Transverse colon (tissue), 4 donors: ENCODE data around the gene CHRD. TPM values are rescaled to one million over a fixed set of nuclear protein-coding genes. Genes with fewer than 3 reads are reported as not detected.

ENCODE experiments used
- DNase-seq: peaks from one replicate; pipeline ENCODE4 v3.0.0-alpha.2; 2019
- H3K27ac ChIP-seq, 4 donors: fragments of 200-600 bp; sonication (generic); 2 replicates each; pipeline ENCODE4 v1.5.1; 2016 to 2018; ENCODE audit warnings: inconsistent platforms in 4 of 4
- H3K27me3 ChIP-seq: fragments of 200-600 bp; sonication (generic); 2 replicates; pipeline ENCODE4 v1.5.1; 2017; ENCODE audit warnings: inconsistent platforms
- H3K36me3 ChIP-seq, 4 donors: fragments of 200-600 bp; sonication (generic); 2 replicates each; pipeline ENCODE4 v1.5.1; 2017 to 2019; ENCODE audit warnings: inconsistent platforms in 4 of 4
- H3K4me1 ChIP-seq, 4 donors: fragments of 200-600 bp; sonication (generic); 2 replicates each; pipeline ENCODE4 v1.5.1; 2017 to 2020; ENCODE audit warnings: inconsistent platforms in 4 of 4
- H3K4me3 ChIP-seq, 4 donors: fragments of 200-600 bp; sonication (generic); 1 replicate in 1 of 4; 2 replicates in 3 of 4; pipeline versions ENCODE4 v1.5.1 to v1.6.1; 2017 to 2019; ENCODE audit warnings: inconsistent platforms in 4 of 4
- H3K9me3 ChIP-seq, 2 donors: fragments of 200-600 bp; sonication (generic); 2 replicates each; pipeline ENCODE4 v1.5.1; 2017 to 2019; ENCODE audit warnings: inconsistent platforms in 2 of 2
- EP300 ChIP-seq: sonication (generic); formaldehyde crosslinking; IDR thresholded peaks from one replicate; pipeline ENCODE4 v1.6.1; 2017; ENCODE audit warnings: antibody characterized with exemption, low read depth
- POLR2A ChIP-seq: fragments of 450-650 bp; IDR thresholded peaks from one replicate; pipeline ENCODE4 v1.6.1; 2016; ENCODE audit warnings: antibody characterized with exemption, mild to moderate bottlenecking, moderate library complexity
- POLR2AphosphoS5 ChIP-seq, 3 donors: sonication (generic); formaldehyde crosslinking; IDR thresholded peaks; one replicate each; pipeline ENCODE4 v1.6.1; 2016; ENCODE audit warnings: antibody characterized with exemption in 3 of 3
- WGBS, 2 donors: methylation state at CpG; one replicate each; pipeline ENCODE4 v1.1.5; 2018; ENCODE audit warnings: low coverage in 1 of 2; 5-methylcytosine and 5-hydroxymethylcytosine counted together
- in situ Hi-C, 4 donors: fragments of 200-750 bp; cut with MboI; loops; one replicate each; pipeline versions ENCODE4 v1.15.0 to v1.15.1; 2017; ENCODE audit warnings: low sequenced_read_pairs in 3 of 4, low pct_ligation_motif_present in 1 of 4, low pct_unique_long_range_greater_than_20kb in 1 of 4
- intact Hi-C: fragments of 100-400 bp; cut with DNase I; formaldehyde crosslinking; loops from one replicate; pipeline ENCODE4 v1.15.1; 2023; ENCODE audit warnings: low total_unique reads
- total RNA-seq, 4 donors: library from RNA; depleted of rRNA; stranded (reverse); fragments of >200 nt; gene quantifications; one replicate each; pipeline ENCODE4 v1.1.0, GENCODE V29; 2016
- TF ChIP-seq, protein P1 (sequence below), 5 experiments: fragments of 200-600 bp in 3 of 5; fragments of 450-650 bp in 2 of 5; sonication (generic) in 3 of 5; IDR thresholded peaks; 1 replicate in 2 of 5; 2 replicates in 3 of 5; pipeline ENCODE4 v1.5.1; 2016 to 2017; ENCODE audit warnings: antibody characterized with exemption in 5 of 5, inconsistent platforms in 3 of 5, mild to moderate bottlenecking in 2 of 5, moderate library complexity in 1 of 5

CHRD gene
- total RNA-seq, 4 donors from 2014 or later: 1.9 to 7.0 (median 4.5) TPM

DNA sequence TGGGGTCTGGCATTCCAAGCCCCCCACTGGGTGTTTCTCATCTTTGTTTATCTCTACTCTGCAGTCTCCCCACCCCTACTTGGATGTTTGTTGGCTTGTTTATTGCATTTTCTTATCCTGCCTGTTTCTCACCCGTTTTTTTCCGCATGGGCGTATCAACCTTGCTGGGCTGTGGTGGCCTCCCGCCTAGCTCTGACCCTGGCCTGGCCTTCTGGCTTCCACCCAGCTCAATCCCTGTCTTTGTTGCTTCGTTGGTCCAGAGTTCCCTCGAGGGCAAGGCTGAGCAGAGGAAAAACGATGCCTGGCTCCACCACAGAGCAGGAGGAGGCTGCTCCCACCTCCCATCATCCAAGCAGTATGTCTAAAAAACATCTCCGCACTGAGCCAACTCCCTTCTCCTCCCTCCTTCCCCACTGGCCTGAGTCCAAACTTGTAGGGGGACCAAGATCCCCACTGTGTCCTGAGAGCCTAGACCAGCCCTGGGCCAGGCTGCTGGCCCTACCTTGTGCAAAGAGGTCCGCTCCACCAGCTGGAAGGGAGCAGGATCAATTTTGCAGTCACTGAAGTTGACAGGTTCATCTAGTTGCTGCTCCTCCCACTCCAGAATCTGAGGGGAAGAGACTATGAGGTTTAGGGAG lies 28.2 kb upstream of the CHRD start:
- Histone ChIP-seq H3K27me3 (no peaks in the 10 kb centered on the region), H3K4me3 (no peak overlapping the region), H3K9me3 (no peaks in the 10 kb centered on the region), H3K27ac (peak overlapping the region; percentile 65 to 82 (median 71)), H3K36me3 (no peaks in the 10 kb centered on the region), H3K4me1 (peaks cover 6 to 33% (median 18%) of the 10 kb centered on the region in 4 donors)
- 49 to 51% methylated on average over 3 to 9 of the region's 9 CpGs for WGBS, 2 donors
- intact Hi-C loops: loop anchor here (10.0 kb wide), 1 partner anchor 47 kb away; no protein-coding TSS in a partner anchor
- no peak for DNase-seq
- in situ Hi-C loops: loop anchor here in 1 of 4 donors (25.0 kb wide), 1 partner anchor 436 kb away; no protein-coding TSS in a partner anchor
- no peak for TF ChIP-seq EP300
- no peak for TF ChIP-seq POLR2AphosphoS5 (IDR thresholded peaks at IDR 0.05)

DNA sequence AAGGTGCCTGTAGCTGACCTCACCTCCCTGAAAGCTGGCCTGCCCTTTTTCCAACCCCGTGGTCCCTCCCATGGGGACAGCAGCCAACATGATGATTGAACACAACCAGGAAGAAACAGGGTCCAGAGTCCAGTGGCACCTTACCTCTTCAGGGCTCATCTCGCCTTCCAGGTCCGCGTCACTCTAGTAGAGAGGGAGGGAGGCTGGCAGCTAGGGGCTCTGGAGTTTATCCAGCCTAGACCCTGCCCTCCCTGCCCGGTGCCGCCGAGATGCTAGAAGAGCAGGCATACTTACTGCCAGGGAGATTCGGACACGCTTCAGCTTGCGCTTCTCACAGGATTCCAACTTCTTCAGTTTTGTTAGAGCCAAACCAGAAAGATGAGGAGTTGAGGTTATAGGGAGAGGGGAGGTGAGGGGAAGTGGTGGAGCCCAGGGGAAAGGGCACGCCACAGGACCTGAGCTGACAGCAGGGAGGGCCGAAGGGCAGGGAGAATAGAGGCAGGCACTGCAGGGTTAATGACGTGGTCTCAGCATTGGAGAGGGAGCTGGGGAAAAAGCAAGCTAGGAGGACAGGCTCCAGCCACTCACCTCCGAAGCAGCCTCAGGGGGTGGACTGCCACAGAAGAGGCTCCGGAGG lies 27.6 kb upstream of the CHRD start:
- in situ Hi-C loops (loop anchor here in 1 of 4 donors (25.0 kb wide), 1 partner anchor 435 kb away; no protein-coding TSS in a partner anchor), intact Hi-C loops (loop anchor here (10.0 kb wide), 1 partner anchor 47 kb away; no protein-coding TSS in a partner anchor)
- WGBS, 2 donors: 58 to 59% methylated on average over 6 to 15 of the region's 15 CpGs
- peak in 2 of 3 donors; percentile 72 to 84 for TF ChIP-seq POLR2AphosphoS5 (IDR thresholded peaks at IDR 0.05)
- TF ChIP-seq POLR2A: peak; percentile 78
- TF ChIP-seq, protein P1, sequence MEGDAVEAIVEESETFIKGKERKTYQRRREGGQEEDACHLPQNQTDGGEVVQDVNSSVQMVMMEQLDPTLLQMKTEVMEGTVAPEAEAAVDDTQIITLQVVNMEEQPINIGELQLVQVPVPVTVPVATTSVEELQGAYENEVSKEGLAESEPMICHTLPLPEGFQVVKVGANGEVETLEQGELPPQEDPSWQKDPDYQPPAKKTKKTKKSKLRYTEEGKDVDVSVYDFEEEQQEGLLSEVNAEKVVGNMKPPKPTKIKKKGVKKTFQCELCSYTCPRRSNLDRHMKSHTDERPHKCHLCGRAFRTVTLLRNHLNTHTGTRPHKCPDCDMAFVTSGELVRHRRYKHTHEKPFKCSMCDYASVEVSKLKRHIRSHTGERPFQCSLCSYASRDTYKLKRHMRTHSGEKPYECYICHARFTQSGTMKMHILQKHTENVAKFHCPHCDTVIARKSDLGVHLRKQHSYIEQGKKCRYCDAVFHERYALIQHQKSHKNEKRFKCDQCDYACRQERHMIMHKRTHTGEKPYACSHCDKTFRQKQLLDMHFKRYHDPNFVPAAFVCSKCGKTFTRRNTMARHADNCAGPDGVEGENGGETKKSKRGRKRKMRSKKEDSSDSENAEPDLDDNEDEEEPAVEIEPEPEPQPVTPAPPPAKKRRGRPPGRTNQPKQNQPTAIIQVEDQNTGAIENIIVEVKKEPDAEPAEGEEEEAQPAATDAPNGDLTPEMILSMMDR (IDR thresholded peaks at IDR 0.05): no peak
- H3K4me3 ChIP-seq: no peak overlapping the region
- H3K27ac ChIP-seq: peak overlapping the region; percentile 65 to 82 (median 71)
- no peaks in the 10 kb centered on the region for H3K9me3 ChIP-seq
- DNase-seq: peak; percentile 90
- peaks cover 6 to 33% (median 18%) of the 10 kb centered on the region in 4 donors for H3K4me1 ChIP-seq
- H3K36me3 ChIP-seq: peaks cover 0 to 2% (median 0%) of the 10 kb centered on the region in 4 donors
- H3K27me3 ChIP-seq: no peaks in the 10 kb centered on the region

DNA sequence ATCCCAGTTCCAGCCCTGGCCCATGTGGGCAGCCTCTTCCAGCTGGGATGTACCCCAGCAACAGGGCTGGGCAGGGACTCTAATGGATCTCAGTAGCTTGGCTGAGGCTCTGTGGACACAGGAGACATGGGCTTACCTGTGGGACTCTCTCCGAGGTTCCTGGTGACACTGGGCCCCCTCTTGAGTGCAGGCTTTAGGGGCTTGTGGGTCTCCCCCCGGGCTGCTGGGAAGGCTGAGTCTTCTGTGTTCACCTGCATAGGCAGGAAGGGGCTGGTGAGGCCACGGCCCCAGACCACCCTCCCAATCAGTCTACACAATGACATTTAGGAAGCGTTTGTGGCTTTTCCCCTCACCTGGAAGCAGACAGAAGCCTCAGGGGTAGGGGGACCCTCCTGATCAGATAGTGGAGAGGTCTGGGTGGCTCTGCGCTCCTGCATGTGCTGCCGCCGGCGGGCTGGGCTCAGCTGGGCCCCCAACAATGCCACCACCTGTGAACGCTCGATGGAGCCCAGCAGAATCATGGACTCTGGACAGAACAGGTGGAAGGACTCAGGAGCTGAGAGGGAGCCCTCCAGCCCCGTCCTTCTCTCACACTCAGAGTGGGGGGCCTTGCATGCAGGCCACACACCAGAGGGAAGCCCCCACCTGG lies 26.8 kb upstream of the CHRD start:
- H3K4me3 ChIP-seq: no peak overlapping the region
- peaks cover 6 to 33% (median 18%) of the 10 kb centered on the region in 4 donors for H3K4me1 ChIP-seq
- H3K27me3 ChIP-seq: no peaks in the 10 kb centered on the region
- peak overlapping the region; percentile 65 to 82 (median 71) for H3K27ac ChIP-seq
- in situ Hi-C loops: loop anchor here in 1 of 4 donors (25.0 kb wide), 1 partner anchor 434 kb away; no protein-coding TSS in a partner anchor
- intact Hi-C loops: loop anchor here (10.0 kb wide), 1 partner anchor 48 kb away; no protein-coding TSS in a partner anchor
- no peak for DNase-seq
- 79% methylated on average over 11 of the region's 11 CpGs; no CpG with 5 or more reads in 1 of the 2 donors for WGBS, 2 donors
- H3K36me3 ChIP-seq: peaks cover 0 to 7% (median 0%) of the 10 kb centered on the region in 4 donors
- TF ChIP-seq, protein P1 (IDR thresholded peaks at IDR 0.05): no peak
- TF ChIP-seq POLR2AphosphoS5 (IDR thresholded peaks at IDR 0.05): no peak
- TF ChIP-seq EP300: no peak
- no peak for TF ChIP-seq POLR2A
- no peaks in the 10 kb centered on the region for H3K9me3 ChIP-seq

DNA sequence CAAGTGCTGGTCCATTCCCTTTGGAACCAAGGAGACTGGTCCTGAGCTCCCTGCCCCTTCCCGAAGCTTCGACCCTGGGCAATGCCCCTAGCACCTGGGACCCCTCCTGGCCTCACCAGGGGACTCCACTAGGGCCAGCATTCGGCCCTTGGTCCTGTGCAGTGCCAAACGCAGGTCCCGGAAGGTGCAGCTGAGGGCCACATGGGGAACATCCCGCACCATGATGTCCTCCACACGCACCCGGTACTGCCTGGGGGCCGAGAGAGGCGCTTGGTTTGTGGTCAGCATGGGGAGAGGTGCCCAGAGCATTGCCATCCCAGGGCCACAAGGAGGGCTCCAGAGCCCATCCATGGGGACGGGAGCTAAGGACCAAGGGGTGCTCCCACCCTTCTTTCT lies 26.3 kb upstream of the CHRD start:
- peaks cover 0 to 7% (median 0%) of the 10 kb centered on the region in 4 donors for H3K36me3 ChIP-seq
- no peak for DNase-seq
- no peaks in the 10 kb centered on the region for H3K9me3 ChIP-seq
- TF ChIP-seq POLR2AphosphoS5 (IDR thresholded peaks at IDR 0.05) (no peak), EP300 (no peak), POLR2A (no peak)
- TF ChIP-seq, protein P1 (IDR thresholded peaks at IDR 0.05): no peak
- H3K4me1 ChIP-seq: peaks cover 6 to 33% (median 18%) of the 10 kb centered on the region in 4 donors
- H3K27me3 ChIP-seq: no peaks in the 10 kb centered on the region
- in situ Hi-C loops: loop anchor here in 1 of 4 donors (25.0 kb wide), 1 partner anchor 434 kb away; no protein-coding TSS in a partner anchor
- peak overlapping the region in 1 of 4 donors; percentile 69 for H3K27ac ChIP-seq
- WGBS, 2 donors: 95% methylated on average over 8 of the region's 11 CpGs; no CpG with 5 or more reads in 1 of the 2 donors
- no peak overlapping the region for H3K4me3 ChIP-seq
- intact Hi-C loops: loop anchor here (10.0 kb wide), 1 partner anchor 49 kb away; no protein-coding TSS in a partner anchor
